Activated T-helper 1 cell treated with anti-CD3 and anti-CD28 coated beads, Interleukin-12 subunit alpha, Interleukin-12 subunit beta, Interleukin-2, Interleukin-4 antibody, amounts not matched to agents 30 ng/mL and 10 ng/mL and 1 ng/mL, durations not matched to agents 14 hours and 24 hours and 36 hours (primary cell): ENCODE data around the gene CORO2A. TPM values are rescaled to one million over a fixed set of nuclear protein-coding genes. Genes with fewer than 3 reads are reported as not detected.

ENCODE experiments used
- total RNA-seq: library from RNA; stranded (reverse); gene quantifications from 2 replicates; pipeline ENCODE4 v1.2.3, GENCODE V29; 2022

The CORO2A gene
- total RNA-seq, 1 donor from 2014 or later, result 1.3 TPM

Other genes starting within 250 kb of the CORO2A start
- 305 and 313 TPM in 2 replicates for gene ANP32B, start 209.3 kb downstream of the CORO2A start, total RNA-seq
- gene NANS, start 135.9 kb downstream of the CORO2A start, total RNA-seq, result 54.4 and 55.5 TPM in 2 replicates
- 41.7 and 42.0 TPM in 2 replicates for gene TRIM14, start 73.4 kb downstream of the CORO2A start, total RNA-seq
- gene TBC1D2, start 63.0 kb upstream of the CORO2A start, total RNA-seq, result 1.8 and 2.2 TPM in 2 replicates